ENCODE measurements around the gene CLEC17A.
"Not testable (repeated sequence)": the region's sequence is repeated elsewhere in the genome, so short reads cannot be mapped to it uniquely, and the experiment has no call there.

Gene CLEC17A, protein sequence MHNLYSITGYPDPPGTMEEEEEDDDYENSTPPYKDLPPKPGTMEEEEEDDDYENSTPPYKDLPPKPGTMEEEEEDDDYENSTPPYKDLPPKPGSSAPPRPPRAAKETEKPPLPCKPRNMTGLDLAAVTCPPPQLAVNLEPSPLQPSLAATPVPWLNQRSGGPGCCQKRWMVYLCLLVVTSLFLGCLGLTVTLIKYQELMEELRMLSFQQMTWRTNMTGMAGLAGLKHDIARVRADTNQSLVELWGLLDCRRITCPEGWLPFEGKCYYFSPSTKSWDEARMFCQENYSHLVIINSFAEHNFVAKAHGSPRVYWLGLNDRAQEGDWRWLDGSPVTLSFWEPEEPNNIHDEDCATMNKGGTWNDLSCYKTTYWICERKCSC
- total RNA-seq, result 0 to 0.08 (median 0) reads per million in 4 donors

DNA sequence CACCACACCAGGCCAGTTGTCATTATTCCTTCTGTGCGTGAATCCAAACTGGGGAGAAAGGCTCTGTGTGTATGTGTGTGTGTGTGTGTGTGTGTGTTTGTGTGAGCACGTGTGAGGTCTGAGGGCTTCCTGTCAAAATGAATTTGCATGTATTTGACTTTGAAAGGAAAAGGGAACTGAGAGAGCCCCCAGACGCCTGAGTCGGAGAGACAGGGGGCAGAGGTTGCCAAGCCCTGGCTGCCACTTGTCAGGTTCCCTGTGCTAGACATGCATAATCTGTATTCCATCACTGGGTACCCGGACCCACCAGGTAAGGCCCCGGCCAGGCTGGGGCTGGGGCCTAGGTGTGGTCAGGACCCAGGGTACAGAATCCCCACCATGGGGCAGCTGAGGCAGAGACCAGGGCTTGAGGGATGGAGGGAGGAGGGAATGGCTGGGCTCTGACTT is at the start of gene CLEC17A:
CLEC17A (plus strand) TSS at position 191 of the 447 bp plus-strand sequence; CDS start at position 268, 77 bp downstream.
- no peak for DNase-seq

DNA sequence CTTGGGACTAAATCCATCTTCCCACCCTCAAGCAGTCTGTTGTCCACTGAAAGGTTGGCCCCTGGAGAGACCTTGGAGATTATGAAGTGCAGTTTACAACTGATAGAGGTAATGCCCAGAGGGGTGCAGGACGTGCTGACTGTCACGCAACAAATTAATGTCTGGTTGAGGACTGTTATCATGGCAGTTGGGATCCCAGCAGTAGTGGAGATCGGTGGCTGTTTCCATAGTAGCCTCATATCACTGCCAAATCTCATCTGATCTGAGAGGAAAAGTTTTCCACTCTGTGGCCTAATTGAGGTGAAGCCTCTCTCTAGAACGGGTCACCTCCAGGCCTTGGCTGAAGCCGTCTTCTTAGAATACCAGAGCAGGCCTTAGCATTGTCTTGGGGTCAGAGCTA is 49.4 kb upstream of the CLEC17A start:
- DNase-seq, result no peak

DNA sequence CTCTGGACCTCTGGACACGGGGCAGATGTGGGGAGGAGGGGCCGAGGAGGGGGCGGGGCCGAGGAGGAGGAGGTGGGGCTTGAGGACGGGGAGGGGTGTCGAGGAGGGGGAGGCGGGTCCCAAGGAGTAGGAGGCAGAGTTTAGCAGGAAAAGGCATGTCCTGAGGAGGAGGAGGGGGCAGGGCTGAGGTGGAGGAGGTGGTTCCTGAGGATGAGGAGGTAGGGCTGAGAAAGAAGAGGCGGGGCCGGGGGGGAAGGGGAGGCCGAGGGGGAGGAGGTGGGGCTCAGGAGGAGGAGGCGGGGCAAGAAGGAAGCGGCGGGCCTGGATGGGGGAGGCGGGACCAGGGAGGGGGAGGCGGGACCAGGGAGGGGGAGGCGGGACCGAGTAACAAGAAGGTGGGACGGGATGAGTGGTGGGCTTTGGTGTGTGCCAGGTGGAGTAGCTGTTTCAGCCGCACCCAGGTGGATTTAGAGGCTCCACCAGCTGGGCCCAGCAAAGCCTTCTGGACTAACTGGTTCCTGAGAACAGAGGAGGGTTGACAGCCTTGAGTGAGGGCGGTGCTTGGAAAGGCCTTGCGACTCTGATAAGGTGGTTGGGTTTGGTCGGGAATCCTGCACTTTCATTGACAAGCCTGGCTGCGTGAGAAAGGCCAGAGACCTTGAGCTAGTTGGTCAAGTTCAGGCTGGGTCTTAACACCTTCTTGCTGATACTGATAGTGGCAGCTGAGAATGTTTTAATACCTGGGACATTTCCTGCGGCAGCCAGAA is 45.8 kb upstream of the CLEC17A start:
- peak in 3 of 5 donors; percentile 29 to 67 (median 29) for DNase-seq

DNA sequence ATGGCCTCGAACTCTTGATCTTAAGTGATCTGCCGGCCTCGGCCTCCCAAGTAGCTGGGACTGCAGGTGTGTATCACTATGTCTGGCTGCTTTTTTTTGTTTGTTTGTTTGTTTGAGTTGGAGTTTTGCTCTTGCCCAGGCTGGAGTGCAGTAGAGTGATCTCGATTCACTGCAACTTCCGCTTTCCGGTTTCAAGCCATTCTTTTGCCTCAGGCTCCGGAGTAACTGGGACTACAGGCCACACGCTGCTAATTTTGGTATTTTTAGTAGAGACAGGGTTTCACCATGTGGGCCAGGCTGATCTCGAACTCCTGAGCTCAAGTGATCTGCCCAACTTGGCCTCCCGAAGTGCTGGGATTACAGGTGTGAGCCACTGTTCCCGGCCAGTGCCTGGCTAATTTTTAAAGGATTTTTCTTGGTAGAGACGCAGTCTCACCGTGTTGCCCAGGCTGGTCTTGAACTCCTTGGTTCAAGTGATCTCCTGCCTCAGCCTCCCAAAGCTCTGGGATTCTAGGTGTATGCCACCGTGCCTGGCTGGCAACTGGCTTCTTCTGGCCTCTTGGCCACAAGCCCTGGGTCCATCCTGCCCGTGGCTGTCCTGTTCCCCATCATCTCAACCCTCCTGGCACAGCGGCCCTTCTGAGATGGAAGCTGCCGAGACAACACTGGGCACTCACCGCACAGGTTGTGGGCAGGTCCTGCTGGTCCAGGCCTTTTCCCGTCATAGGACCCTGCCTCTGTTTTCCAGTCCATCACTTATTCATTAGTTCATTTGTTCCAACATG is 42.0 kb upstream of the CLEC17A start:
- no peak for DNase-seq

DNA sequence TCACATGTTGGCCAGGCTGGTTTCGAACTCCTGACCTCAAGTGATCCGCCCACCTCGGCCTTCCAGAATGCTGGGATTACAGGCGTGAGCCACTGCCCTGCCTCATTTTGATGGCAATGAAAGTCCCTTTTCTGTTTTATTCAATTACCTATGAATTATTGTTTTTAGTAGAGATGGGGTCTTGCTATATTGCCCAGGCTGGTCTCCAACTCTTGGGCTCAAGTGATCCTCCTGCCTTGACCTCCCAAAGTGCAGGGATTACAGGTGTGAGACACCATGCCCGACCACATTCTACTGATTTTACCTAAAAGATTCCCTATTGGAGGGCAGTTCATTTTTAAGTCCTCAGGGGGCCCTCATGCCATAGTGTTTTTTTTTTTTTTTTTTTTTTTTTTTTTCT is 40.9 kb upstream of the CLEC17A start:
- not testable (repeated sequence) for DNase-seq

DNA sequence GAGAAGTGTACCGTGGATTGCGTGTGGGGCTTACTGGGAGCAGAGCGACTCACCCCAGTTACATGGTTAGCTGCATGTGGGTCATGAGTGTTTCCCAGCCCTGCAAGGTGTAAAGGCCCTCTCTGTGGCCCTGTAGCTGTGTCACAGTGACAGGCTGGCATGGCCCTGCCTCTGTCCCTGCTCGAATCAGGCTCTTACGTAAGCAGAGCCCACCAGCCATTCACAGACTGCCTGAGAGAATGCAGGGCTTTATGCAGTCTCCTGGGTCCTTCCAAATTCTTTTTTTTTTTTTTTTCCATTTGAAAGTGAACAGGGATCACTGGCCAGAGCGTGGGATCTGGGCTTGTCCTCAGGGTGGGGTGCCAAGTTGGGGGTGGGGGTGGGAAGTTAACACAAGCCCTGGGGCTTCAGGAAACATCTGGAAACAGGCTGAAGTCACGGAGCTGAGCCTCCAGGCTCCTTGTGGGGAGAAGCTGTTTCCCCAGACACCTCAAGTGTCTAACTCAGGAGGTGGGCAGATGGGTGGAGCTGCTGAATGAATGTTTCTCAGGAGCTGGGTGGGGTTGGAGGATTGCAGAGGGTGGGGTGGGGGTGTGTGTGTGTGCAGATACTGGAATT is 40.1 kb upstream of the CLEC17A start:
- DNase-seq, result no peak

DNA sequence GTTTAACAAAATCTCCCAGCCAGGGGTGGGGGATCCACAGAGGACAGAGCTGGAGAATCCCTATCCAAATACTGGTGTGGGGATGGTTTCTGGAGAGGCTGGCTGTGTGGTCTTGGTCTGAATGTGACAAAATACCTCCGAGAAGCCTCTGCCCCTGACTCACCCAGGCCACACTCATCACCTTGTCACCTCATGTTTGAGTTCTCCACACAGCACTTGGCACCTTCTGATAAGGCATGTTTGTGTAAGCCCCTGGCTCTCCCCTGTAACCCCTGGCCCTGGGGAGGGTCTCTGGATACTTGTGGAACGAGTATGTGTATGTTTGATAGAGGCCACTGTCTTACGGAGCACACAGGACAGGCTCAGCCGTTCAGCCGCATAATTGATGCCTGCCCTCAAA is 38.8 kb upstream of the CLEC17A start:
- DNase-seq, result no peak

DNA sequence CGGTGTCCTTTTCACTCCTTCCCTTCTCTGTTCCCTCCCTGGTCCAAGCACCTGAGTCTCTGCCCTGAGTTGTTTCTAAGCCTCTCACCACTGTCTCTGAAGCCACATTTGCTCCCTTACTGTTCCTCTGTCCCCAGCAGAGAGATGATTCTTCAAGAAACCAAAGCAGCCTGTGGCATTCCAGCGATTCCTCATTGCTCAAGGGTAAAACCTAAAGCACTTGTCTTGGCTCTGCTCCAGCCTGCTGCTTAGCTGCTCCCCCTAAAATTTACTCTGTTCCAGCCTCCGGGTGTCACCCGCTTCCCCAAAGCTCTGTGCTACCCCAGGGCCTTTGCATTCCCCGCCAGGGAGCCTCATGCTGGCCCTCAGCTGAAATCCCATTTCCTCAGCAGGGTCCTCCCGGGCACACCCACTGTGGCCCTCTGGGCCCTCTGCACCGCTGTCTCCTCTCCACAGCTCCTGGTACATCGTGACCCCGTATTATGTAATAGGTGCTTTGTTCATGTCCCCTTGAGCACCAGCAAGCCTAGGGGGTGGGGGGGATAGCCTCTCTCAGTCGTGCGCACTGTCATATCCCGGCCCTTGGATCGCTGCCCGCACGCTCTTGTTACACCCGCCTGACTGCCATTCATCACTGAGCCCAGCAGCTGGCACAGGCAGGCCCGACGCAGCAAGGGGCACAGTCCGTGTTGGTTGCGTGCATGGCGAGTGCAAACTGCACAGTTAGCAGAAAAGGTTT is 37.7 kb upstream of the CLEC17A start:
- DNase-seq, result no peak

DNA sequence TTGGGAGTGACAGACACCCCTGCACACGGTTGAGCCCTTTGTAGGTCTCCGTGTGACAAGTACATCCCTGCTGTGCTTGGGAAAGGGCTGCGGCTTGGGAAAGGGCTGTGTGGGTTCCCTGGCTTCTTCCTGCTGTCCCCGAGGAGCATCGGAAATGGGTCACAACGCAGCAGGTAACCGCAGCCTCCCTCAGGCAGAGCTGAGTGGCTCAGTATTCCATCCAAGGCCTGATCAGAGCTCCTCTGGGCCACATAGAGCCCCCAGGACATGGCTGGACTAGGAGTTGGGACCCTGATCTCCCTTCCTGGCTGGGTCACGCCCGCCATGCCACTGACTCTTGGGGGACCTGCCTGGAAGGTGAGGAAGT is 37.2 kb upstream of the CLEC17A start:
- no peak for DNase-seq

DNA sequence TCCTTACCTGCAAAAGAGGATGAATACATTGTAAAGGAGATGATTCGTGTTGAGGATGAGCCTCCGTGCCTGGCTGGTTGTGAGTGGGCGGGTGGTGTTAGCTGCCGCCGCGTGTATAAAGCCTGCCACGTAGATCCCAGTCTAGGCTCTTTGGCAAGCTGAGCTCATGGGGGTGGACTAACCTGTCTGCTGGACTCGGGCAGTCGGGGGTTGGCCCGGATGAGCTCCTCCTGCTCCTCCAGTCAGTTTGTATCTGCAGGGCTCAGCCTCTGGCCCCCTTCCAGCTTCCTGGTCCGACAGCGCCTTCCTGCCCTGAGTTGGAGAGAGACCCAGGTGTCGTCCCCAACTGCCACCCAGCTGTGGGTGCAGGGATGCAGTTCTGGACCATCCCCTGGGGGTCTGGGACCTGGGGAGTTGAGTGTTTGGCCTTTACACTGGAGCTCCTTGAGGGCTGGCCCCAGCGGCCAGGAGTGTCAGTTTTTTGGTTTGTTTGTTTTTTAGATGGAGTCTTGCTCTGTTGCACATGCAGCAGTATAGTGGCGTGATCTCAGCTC is 32.6 kb upstream of the CLEC17A start:
- DNase-seq, result no peak

DNA sequence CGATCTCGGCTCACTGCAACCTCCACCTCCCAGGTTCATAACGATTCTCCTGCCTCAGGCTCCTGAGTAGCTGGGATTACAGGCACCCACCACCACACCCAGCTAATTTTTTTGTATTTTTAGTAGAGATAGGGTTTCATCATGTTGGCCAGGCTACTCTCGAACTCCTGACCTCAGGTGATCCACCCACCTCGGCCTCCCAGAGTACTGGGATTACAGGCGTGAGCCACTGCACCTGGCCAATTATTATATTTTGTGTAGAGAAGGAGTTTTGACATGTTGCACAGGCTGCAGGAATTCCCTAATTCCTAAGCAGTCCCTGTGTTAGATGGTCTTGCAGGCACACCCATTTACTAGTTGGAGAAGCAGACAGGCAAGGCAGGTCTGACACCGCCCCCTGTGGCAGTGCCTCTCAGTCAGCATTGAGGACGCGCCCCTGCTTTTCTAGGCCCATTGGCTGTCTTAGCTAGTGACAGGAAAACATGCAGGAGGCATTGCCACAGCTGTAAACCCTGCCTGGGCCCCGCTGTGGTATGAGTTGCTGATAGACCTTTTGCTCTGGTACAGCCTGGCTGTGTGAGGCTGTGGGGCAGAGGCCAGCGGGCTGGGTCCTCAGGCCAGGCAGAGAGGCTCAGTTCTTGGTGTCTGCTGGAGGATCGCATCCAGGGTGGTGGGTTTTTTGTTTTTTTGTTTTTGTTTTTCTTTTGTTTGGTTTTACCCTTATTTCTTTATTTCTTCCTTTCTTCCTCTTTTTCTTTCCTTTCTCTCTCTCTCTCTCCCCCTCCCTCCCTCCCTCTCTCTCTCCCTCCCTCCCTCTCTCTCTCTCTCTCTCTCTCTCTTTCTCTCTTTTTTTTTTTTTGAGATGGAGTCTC is 31.5 kb upstream of the CLEC17A start:
- DNase-seq, result peak; percentile 45 to 72 (median 67)

DNA sequence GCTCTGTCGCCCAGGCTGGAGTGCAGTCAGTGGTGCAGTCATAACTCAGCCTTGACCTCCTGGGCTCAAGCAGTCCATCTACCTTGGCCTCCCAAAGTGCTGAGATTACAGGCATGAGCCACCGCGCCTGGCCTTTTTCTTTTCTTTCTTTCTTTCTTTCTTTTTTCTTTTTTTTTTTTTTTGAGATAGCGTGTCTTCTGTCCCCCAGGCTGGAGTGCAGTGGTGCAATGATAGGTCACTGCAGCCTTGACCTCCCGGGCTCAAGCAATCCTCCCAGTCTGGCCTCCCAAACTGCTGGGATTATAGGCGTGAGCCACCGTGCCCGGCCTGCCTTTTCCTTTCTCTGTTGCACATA is 30.9 kb upstream of the CLEC17A start:
- not testable (repeated sequence) for DNase-seq

DNA sequence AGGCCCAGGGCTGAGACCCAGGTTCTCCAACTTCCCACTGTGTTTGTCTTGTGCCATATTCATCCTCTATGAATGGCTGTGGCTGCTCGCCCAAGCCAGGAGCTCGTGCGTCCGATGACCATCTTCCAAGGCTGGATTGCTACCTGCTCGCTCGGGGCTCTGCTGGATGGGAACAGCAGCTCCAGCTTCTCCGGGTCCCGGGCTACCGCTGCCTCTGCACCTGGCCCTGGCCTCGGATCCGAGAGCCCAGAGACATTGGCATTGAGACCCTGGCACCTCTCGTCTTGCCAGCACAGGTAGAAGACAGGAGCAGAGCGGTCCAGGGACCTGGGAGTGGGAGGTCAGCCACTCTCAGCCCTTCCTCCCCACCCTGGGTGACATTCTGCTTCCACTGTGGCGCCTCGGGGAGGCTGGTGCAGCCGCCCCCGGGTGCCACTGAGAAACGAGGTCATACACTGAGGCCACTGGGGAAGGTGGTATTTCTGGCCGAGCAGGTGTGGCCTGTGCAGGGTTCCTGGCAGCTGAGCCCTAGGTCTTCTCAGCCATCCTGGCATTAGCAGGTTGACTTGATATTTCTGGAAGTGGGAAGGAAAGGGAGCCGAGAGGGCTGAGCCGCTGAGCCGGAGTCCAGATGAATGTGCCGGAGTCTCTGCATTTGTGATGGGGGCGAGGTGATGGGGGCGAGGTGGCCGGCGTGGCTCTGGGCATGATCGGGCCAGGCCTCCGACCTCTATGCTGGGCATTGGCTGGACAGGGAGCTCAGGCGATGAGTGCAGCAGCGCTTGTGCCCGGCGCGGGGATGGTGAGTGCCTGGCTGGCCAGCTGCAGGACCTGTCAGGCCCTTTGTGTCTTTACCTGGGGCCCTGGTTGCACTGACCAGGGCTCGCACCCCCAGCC is 29.6 kb upstream of the CLEC17A start:
- DNase-seq, result no peak

DNA sequence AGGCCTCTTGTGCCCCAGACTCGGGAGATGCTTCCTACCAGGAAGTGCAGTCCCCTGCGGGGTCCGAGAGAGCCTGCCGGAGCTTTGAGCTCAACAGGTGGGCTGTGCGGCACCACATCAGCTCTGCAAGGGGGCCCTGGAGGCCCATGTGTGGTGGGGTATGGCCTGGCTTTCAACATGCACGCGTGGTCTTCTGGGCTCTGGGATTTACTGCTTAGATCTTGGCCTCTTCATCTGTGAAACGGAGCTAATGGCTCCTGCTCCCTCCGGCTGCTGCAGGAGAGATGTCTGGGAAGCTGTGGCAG is 29.0 kb upstream of the CLEC17A start:
- no peak for DNase-seq

DNA sequence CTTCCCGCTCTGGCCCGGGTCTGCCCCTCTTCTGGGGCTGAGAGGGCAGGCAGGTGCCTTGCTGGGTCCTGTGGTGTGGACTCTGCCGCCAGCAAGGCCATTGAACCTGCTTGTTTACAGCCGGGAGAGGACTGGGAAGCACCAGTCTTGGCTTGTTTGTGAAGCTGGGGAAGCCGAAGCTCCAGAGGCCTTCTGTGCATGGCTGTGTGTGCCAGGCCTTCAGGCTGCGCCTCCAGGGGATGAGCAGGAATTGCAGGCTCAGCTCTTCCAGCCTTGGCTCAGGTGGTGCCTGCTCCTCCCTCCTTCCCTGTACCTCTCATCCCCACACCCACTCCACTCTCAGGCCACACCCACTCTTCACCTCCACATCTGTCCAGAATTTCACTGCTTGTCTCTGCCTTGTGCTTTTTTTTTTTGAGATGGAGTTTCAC is 28.5 kb upstream of the CLEC17A start:
- no peak for DNase-seq

DNA sequence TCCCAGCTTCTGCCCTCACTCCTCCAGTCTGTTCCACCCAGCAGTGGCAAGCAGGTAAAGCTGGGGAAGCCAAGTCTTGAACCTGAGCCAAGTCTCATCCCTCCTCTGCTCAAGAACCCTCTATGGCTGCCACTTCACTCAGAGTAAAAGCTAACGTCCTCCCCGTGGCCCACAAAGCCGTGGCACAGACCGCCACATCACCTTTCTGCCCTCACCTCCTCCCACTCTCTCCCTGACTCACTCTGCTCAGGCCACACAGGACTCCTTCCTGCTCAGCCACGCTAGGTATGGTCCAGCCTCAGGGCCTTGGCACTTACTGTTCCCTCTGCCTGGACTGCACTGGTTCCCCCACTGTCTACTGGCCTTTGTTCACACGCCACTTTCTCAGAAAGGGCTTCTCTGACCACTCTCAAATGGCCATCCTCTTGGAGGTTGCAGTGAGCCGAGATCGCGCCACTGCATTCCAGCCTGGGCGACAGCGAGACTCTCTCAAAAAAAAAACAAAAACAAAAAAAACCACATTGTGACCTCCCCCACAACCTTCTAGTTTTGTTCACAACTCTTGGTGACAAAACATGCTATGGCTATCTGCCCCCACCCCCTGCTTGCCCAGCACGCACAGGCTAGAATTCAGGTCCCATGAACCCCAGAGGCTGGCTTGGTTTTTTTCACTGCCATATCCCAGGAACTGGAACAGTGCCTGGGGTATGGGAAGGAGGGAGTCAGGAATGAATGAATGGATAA is 26.8 kb upstream of the CLEC17A start:
- no peak for DNase-seq

DNA sequence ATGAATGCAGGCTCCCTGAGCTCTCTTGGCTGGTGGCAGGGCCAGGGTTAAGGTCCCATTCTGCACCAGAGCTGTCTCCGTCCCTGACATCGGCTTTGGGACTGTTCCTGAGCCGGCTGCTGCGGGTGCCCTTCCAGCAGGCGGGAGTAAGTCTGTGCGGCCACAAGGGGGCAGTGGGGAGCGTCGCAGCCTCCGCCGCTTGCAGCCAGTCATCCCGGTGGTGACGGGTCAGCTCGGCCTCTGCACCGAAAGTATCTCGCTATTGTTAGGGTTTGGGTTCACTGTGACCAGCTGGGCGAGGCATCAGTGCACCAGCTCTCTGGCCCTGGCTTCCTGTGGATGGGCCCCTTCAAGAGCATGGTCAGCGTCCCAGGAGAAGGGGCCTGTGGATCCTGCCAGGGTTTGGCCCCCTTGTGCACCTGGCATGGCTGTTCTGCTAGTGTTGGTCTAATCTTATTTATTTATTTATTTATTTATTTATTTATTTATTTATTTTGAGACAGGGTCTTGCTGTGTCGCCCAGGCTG is 26.2 kb upstream of the CLEC17A start:
- DNase-seq, result peak; percentile 52 to 74 (median 63)

DNA sequence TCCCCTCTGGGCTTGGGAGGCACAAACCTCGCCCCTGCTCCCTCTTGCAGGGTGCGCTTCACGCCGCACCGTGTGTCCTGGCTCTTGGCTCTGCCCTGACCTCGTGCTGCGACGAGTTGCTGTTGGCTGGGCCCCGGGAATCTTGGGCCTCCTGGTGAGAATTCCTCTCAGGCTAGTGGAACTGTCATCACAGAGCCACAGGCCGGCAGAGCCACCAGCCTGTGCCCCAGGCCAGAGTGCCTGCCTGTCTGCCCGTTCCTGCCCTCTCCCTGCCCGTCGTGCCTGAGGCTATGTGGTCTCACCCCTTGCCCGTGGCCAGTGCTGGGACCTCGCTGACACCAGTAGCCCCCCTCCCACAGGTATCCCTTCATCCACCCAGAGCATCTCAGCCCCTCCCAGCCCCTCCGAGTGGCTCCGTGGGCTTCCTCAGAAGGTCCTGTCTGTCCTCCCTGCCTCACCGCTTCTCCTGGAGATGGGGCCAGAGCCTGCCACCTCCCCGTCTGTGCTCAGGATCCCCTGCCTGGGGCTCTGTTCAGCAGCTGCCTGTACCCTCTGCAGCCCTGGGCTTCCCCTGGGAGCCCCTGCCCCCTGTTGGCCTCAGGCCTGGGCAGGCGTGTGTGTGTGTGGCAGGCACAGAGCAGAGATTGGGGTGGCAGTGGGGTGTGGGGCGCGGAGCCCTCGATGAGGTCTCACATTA is 24.4 kb upstream of the CLEC17A start:
- no peak for DNase-seq

All from T-helper 1 cell (primary cell).